BLaER1 treated with 17β-estradiol and CSF1 and Interleukin-3, amounts not matched to agents 10 nM and 100 nM (cell line): ENCODE results near the gene NCOA1.
"Not testable (repeated sequence)": the region's sequence is repeated elsewhere in the genome, so short reads cannot be mapped to it uniquely, and the experiment has no call there.

Experiments
- H3K27ac ChIP-seq, 11 experiments: shearing (Covaris generic); formaldehyde crosslinking; 2 replicates each; pipeline ENCODE4 v1.8.1; 2022
- H3K27me3 ChIP-seq, 11 experiments: shearing (Covaris generic); formaldehyde crosslinking; 2 replicates each; pipeline ENCODE4 v1.8.1; 2022
- H3K36me3 ChIP-seq, 11 experiments: shearing (Covaris generic); formaldehyde crosslinking; 2 replicates each; pipeline ENCODE4 v1.8.1; 2022
- H3K4me1 ChIP-seq, 10 experiments: shearing (Covaris generic); formaldehyde crosslinking; 2 replicates each; pipeline ENCODE4 v1.8.1; 2022
- H3K4me2 ChIP-seq, 11 experiments: shearing (Covaris generic); formaldehyde crosslinking; 2 replicates each; pipeline ENCODE4 v1.8.1; 2022
- H3K4me3 ChIP-seq, 10 experiments: shearing (Covaris generic); formaldehyde crosslinking; 2 replicates each; pipeline ENCODE4 v1.8.1; 2022
- H3K9ac ChIP-seq, 11 experiments: shearing (Covaris generic); formaldehyde crosslinking; 2 replicates each; pipeline ENCODE4 v1.8.1; 2022
- H3K9me3 ChIP-seq, 11 experiments: shearing (Covaris generic); formaldehyde crosslinking; replicated peaks in 1 of 11; 2 replicates each; pipeline ENCODE4 v1.8.1; 2022
- H4K20me1 ChIP-seq, 11 experiments: shearing (Covaris generic); formaldehyde crosslinking; 2 replicates each; pipeline ENCODE4 v1.8.1; 2022
- Cebpa-rat ChIP-seq, 11 experiments: shearing (Covaris generic); IDR thresholded peaks; 2 replicates each; pipeline ENCODE4 v1.8.1; 2022

The NCOA1 gene

GRCh38 chr2:24482972-24483300 lies 8.1 kb upstream of the NCOA1 start:
- H3K9me3 ChIP-seq, result peaks cover 0 to 23% (median 19%) of the 10 kb centered on the region in 11 experiments; a peak in 17 of 22 replicates
- no peak for TF ChIP-seq Cebpa-rat (IDR thresholded peaks at IDR 0.05)
- H3K9ac ChIP-seq, result no peak overlapping the region
- H3K4me2 ChIP-seq, result peak overlapping the region in 4 of 11 experiments; percentile 20 to 90 (median 76); a peak in 7 of 22 replicates
- H3K27me3 ChIP-seq, result no peaks in the 10 kb centered on the region
- H3K4me3 ChIP-seq, result no peak overlapping the region
- peaks cover 0 to 33% (median 3%) of the 10 kb centered on the region in 10 experiments; a peak in 9 of 20 replicates for H3K4me1 ChIP-seq
- H3K27ac ChIP-seq, result peak overlapping the region in 2 of 11 experiments; percentile 51 to 59; a peak in 5 of 22 replicates
- no peaks in the 10 kb centered on the region for H4K20me1 ChIP-seq
- H3K36me3 ChIP-seq, result no peaks in the 10 kb centered on the region

GRCh38 chr2:24484677-24485076 lies 6.4 kb upstream of the NCOA1 start:
- Histone ChIP-seq H3K9me3 (peaks cover 0 to 23% (median 19%) of the 10 kb centered on the region in 11 experiments; a peak in 17 of 22 replicates), H3K4me1 (peaks cover 6 to 45% (median 10%) of the 10 kb centered on the region in 10 experiments)
- H3K27ac ChIP-seq, H3K27me3 ChIP-seq, H3K36me3 ChIP-seq, H4K20me1 ChIP-seq, H3K9ac ChIP-seq, H3K4me3 ChIP-seq, H3K4me2 ChIP-seq: not testable (repeated sequence)

- Histone ChIP-seq H3K36me3 (no peaks in the 10 kb centered on the region), H3K4me3 (no peak overlapping the region), H3K9me3 (peaks cover 0 to 20% (median 17%) of the 10 kb centered on the region in 11 experiments; a peak in 17 of 22 replicates), H3K27ac (no peak overlapping the region), H3K9ac (no peak overlapping the region), H3K4me1 (peaks cover 11 to 51% (median 15%) of the 10 kb centered on the region in 10 experiments), H4K20me1 (no peaks in the 10 kb centered on the region), H3K4me2 (no peak overlapping the region), H3K27me3 (no peaks in the 10 kb centered on the region)
- no peak for TF ChIP-seq Cebpa-rat (IDR thresholded peaks at IDR 0.05)
Observed at GRCh38 chr2:24485197-24485596, 5.9 kb upstream of the NCOA1 start.

- no peak overlapping the region for H3K9ac ChIP-seq
- H4K20me1 ChIP-seq, result peaks cover 0 to 4% (median 0%) of the 10 kb centered on the region in 11 experiments; a peak in 10 of 22 replicates
- no peak overlapping the region for H3K4me2 ChIP-seq
- peaks cover 15 to 45% (median 19%) of the 10 kb centered on the region in 10 experiments for H3K4me1 ChIP-seq
- no peak for TF ChIP-seq Cebpa-rat (IDR thresholded peaks at IDR 0.05)
- peaks cover 0 to 6% (median under 1%) of the 10 kb centered on the region in 11 experiments; a peak in 7 of 22 replicates for H3K27me3 ChIP-seq
- H3K4me3 ChIP-seq, result no peak overlapping the region
- H3K27ac ChIP-seq, result no peak overlapping the region
- no peaks in the 10 kb centered on the region for H3K36me3 ChIP-seq
- H3K9me3 ChIP-seq, result peaks cover 0 to 17% (median 13%) of the 10 kb centered on the region in 11 experiments; a peak in 15 of 22 replicates
Observed at GRCh38 chr2:24486636-24487205, 4.3 kb upstream of the NCOA1 start.

- H3K27me3 ChIP-seq, result peaks cover 0 to 15% (median 9%) of the 10 kb centered on the region in 11 experiments; a peak in 8 of 22 replicates
- no peaks in the 10 kb centered on the region for H3K36me3 ChIP-seq
- H3K4me2 ChIP-seq, result peak overlapping the region; percentile 76 to 96 (median 92)
- H3K27ac ChIP-seq, result peak overlapping the region in 10 of 11 experiments; percentile 83 to 95 (median 89); a peak in 16 of 22 replicates
- H3K4me1 ChIP-seq, result peaks cover 29 to 44% (median 36%) of the 10 kb centered on the region in 10 experiments
- H3K9ac ChIP-seq, result peak overlapping the region; percentile 89 to 99 (median 92)
- peaks cover 0 to 4% (median 3%) of the 10 kb centered on the region in 11 experiments; a peak in 11 of 22 replicates for H3K9me3 ChIP-seq
- H3K4me3 ChIP-seq, result peak overlapping the region; percentile 85 to 100 (median 94)
- H4K20me1 ChIP-seq, result peaks cover 11 to 33% (median 24%) of the 10 kb centered on the region in 11 experiments; a peak in 18 of 22 replicates
- TF ChIP-seq Cebpa-rat (IDR thresholded peaks at IDR 0.05), result no peak
Observed at GRCh38 chr2:24489465-24490180, 1.4 kb upstream of the NCOA1 start.

- peak overlapping the region; percentile 85 to 100 (median 94) for H3K4me3 ChIP-seq
- no peak for TF ChIP-seq Cebpa-rat (IDR thresholded peaks at IDR 0.05)
- peaks cover 11 to 37% (median 30%) of the 10 kb centered on the region in 11 experiments; a peak in 19 of 22 replicates for H4K20me1 ChIP-seq
- H3K27ac ChIP-seq, result peak overlapping the region; percentile 83 to 95 (median 89)
- peak overlapping the region; percentile 89 to 99 (median 92) for H3K9ac ChIP-seq
- peaks cover 29 to 49% (median 36%) of the 10 kb centered on the region in 10 experiments for H3K4me1 ChIP-seq
- no peaks in the 10 kb centered on the region for H3K9me3 ChIP-seq
- H3K36me3 ChIP-seq, result no peaks in the 10 kb centered on the region
- H3K4me2 ChIP-seq, result peak overlapping the region; percentile 76 to 96 (median 92)
- peaks cover 0 to 15% (median 9%) of the 10 kb centered on the region in 11 experiments; a peak in 8 of 22 replicates for H3K27me3 ChIP-seq
Observed at GRCh38 chr2:24490181-24490689, 819 bp upstream of the NCOA1 start.

GRCh38 chr2:24491542-24492420 lies 727 bp downstream of the NCOA1 start:
- H4K20me1 ChIP-seq, result peaks cover 11 to 52% (median 38%) of the 10 kb centered on the region in 11 experiments; a peak in 19 of 22 replicates
- H3K4me2 ChIP-seq, result peak overlapping the region; percentile 85 to 98 (median 93)
- peak overlapping the region; percentile 83 to 95 (median 89) for H3K27ac ChIP-seq
- H3K27me3 ChIP-seq, result peaks cover 0 to 15% (median 9%) of the 10 kb centered on the region in 11 experiments; a peak in 8 of 22 replicates
- peaks cover 29 to 59% (median 36%) of the 10 kb centered on the region in 10 experiments for H3K4me1 ChIP-seq
- TF ChIP-seq Cebpa-rat (IDR thresholded peaks at IDR 0.05), result no peak
- peak overlapping the region; percentile 89 to 99 (median 92) for H3K9ac ChIP-seq
- H3K36me3 ChIP-seq, result no peaks in the 10 kb centered on the region
- no peaks in the 10 kb centered on the region for H3K9me3 ChIP-seq
- H3K4me3 ChIP-seq, result peak overlapping the region; percentile 85 to 100 (median 94)
